ENCODE measurements around the gene IGSF21.

The IGSF21 gene
- long read RNA-seq, partial matches to known transcripts: 0 of 1 reads
- long read RNA-seq, other reads (novel, unspliced or antisense): 1 of 1 reads

DNA sequence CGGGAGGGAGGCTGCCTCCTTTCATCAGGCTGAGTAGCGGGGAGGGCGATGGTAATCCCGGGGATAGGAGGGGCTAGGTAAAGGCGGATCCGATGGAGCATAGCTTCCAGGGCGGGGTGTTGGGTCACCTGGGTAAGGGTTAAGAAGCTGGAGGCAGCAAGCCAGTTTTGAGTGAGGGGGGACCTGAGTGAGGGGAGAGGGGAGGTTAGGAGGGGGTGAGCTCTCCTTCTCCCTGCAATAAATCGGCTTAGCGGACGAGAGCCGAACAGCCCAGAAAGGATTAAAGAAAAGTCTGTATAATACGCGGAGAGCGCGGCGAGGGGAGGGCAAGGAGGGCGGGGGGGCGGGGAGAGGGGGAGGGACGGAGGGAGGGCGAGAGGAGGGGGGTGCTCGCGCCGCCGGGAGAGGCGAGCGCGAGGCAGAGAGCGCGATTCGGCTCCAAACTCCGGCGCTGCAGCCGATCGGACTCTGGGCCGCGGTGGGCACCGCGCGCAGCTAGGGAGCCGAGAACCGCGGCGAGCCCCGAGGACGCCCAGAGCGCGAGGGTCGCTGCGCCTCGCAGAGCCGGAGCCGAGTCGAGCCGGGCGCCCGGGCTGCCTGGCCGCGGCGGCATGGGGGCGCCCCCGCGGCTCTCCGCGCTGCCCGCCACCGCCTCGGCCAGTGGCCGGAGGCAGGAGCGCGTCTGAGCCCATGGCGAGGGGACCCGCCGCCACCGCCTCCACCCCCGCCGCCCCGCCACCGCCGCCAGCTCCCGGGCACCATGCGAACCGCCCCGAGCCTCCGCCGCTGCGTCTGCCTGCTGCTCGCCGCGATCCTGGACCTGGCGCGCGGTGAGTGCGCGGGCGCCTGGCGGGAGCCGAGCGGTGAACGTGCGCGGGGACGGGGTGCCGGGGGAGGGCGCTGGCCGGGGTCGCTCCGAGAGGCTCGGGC lies at the start of gene IGSF21:
Gene IGSF21, plus strand, starts transcription at position 430 of the 930 bp plus-strand sequence. Its CDS starts 331 bp downstream, at position 761.
- no peak within 1 kb of the TSS for H3K4me3 ChIP-seq (replicated peaks; ENCODE audit: insufficient read depth, low read length)
- H3K27me3 ChIP-seq (ENCODE audit: insufficient read depth, poor library complexity, severe bottlenecking): peaks cover 45% of the 10 kb centered on the region
- TF ChIP-seq SPI1 (IDR thresholded peaks at IDR 0.05; ENCODE audit: borderline replicate concordance, low read depth) (no peak), GABPA (IDR thresholded peaks at IDR 0.05; ENCODE audit: low read depth) (no peak), CTCF (IDR thresholded peaks at IDR 0.05; ENCODE audit: insufficient read depth, low read length) (no peak)
- H3K27ac ChIP-seq (replicated peaks): no peak within 1 kb of the TSS
- no peak for DNase-seq (ENCODE audit: low read depth in 1 of 2, low spot score in 1 of 2)

- Histone ChIP-seq H3K27ac (replicated peaks) (no peak overlapping the region), H3K27me3 (ENCODE audit: insufficient read depth, poor library complexity, severe bottlenecking) (no peaks in the 10 kb centered on the region), H3K4me3 (replicated peaks; ENCODE audit: insufficient read depth, low read length) (no peak overlapping the region)
- TF ChIP-seq SPI1 (IDR thresholded peaks at IDR 0.05; ENCODE audit: borderline replicate concordance, low read depth) (no peak), CTCF (IDR thresholded peaks at IDR 0.05; ENCODE audit: insufficient read depth, low read length) (no peak), GABPA (IDR thresholded peaks at IDR 0.05; ENCODE audit: low read depth) (no peak), POLR2AphosphoS5 (IDR thresholded peaks at IDR 0.05; ENCODE audit: low read depth) (no peak)
- TF ChIP-seq, protein P1, sequence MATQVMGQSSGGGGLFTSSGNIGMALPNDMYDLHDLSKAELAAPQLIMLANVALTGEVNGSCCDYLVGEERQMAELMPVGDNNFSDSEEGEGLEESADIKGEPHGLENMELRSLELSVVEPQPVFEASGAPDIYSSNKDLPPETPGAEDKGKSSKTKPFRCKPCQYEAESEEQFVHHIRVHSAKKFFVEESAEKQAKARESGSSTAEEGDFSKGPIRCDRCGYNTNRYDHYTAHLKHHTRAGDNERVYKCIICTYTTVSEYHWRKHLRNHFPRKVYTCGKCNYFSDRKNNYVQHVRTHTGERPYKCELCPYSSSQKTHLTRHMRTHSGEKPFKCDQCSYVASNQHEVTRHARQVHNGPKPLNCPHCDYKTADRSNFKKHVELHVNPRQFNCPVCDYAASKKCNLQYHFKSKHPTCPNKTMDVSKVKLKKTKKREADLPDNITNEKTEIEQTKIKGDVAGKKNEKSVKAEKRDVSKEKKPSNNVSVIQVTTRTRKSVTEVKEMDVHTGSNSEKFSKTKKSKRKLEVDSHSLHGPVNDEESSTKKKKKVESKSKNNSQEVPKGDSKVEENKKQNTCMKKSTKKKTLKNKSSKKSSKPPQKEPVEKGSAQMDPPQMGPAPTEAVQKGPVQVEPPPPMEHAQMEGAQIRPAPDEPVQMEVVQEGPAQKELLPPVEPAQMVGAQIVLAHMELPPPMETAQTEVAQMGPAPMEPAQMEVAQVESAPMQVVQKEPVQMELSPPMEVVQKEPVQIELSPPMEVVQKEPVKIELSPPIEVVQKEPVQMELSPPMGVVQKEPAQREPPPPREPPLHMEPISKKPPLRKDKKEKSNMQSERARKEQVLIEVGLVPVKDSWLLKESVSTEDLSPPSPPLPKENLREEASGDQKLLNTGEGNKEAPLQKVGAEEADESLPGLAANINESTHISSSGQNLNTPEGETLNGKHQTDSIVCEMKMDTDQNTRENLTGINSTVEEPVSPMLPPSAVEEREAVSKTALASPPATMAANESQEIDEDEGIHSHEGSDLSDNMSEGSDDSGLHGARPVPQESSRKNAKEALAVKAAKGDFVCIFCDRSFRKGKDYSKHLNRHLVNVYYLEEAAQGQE (IDR thresholded peaks at IDR 0.05; ENCODE audit: insufficient replicate concordance, low read depth): no peak
- DNase-seq (ENCODE audit: low read depth in 1 of 2, low spot score in 1 of 2): no peak
Observed at GRCh38 chr1:18058206-18058921, 49.2 kb upstream of the IGSF21 start.

DNA sequence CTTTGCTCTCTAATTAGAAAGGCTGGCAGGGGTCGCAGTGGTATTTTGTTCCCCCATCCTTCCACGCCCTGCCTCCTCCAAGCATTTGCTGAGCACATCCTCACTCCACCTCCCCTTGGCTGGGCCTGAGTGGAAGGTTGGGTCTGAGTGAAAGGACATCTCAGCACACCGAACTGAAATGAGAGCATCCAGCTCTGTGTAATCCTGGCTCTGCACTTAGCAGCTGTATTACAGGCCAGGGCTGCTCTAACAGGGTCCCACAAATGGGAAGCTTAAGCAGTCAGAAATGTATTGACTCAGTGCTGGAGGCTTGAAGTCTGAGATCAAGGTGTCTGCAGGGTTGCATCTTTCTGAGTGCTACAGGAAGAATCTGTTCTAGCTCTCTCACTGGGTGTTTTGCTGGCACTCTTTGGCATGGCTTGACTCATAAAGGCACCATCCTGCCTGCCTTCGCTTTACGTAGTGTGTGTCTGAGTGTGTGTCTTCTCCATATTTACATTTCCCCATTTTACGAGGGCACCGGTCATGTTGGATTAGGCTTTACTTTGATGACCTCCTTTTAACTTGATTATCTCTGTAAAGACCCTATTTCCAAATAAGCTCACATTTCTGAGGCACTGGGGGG lies 48.5 kb upstream of the IGSF21 start:
- TF ChIP-seq GABPA (IDR thresholded peaks at IDR 0.05; ENCODE audit: low read depth): no peak
- TF ChIP-seq, protein P1 (IDR thresholded peaks at IDR 0.05; ENCODE audit: insufficient replicate concordance, low read depth): no peak
- TF ChIP-seq SPI1 (IDR thresholded peaks at IDR 0.05; ENCODE audit: borderline replicate concordance, low read depth): no peak
- no peak for TF ChIP-seq CTCF (IDR thresholded peaks at IDR 0.05; ENCODE audit: insufficient read depth, low read length)
- no peak for TF ChIP-seq POLR2AphosphoS5 (IDR thresholded peaks at IDR 0.05; ENCODE audit: low read depth)

More for the DNA sequence above, 48.5 kb upstream of the IGSF21 start:
- Histone ChIP-seq H3K4me3 (replicated peaks; ENCODE audit: insufficient read depth, low read length) (no peak overlapping the region), H3K27me3 (ENCODE audit: insufficient read depth, poor library complexity, severe bottlenecking) (no peaks in the 10 kb centered on the region), H3K27ac (replicated peaks) (no peak overlapping the region)
- no peak for DNase-seq (ENCODE audit: low read depth in 1 of 2, low spot score in 1 of 2)
